ENCODE data around the gene MTX2. TPM values are rescaled to one million over a fixed set of nuclear protein-coding genes. Genes with fewer than 3 reads are reported as not detected.

Gene MTX2
- total RNA-seq, 1 experiment from 2014 or later, result 30.8 TPM

DNA sequence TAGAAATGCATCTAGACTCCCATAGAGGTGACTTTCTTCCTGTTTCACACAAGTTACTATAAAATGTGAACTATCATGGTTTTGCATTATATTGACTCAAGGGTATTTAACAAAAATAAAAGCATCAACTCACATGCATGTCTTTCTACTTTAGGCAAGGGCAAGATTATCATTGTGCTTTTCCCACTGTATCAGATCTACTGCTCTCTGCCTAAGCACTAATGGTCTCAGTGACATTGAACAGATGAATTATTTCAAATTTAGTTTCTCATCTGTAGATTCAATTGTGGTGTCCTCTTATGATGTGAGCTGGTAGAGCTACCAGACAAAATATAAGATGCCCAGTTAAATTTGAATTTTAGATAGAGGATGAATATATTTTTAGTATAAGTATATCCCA, 113.9 kb downstream of the MTX2 start:
- Histone ChIP-seq H2BK5ac (ENCODE audit: insufficient read length, low read length) (no peak overlapping the region), H3K23me2 (ENCODE audit: insufficient read length, low read depth, low read length, poor library complexity, severe bottlenecking) (no peaks in the 10 kb centered on the region), H2AK5ac (ENCODE audit: insufficient read length, low read length) (no peak overlapping the region), H3K18ac (ENCODE audit: insufficient read length, low read depth, low read length) (no peak overlapping the region), H3K9ac (ENCODE audit: extremely low read depth, insufficient read length, low read length) (no peak overlapping the region), H3K4ac (ENCODE audit: low read depth, low read length) (no peak overlapping the region), H2AFZ (ENCODE audit: low read length) (no peak overlapping the region), H3T11ph (ENCODE audit: low read length) (no peak overlapping the region), H3K4me1 (ENCODE audit: insufficient read depth, low read length) (no peaks in the 10 kb centered on the region), H3K4me2 (ENCODE audit: insufficient read depth, insufficient read length, low read length) (no peak overlapping the region), H3K79me2 (ENCODE audit: insufficient read depth, low read length) (no peaks in the 10 kb centered on the region), H4K91ac (ENCODE audit: insufficient read length, low read depth, low read length) (no peak overlapping the region), H4K8ac (replicated peaks; ENCODE audit: insufficient read length, low read depth, low read length) (no peak overlapping the region), H3K14ac (ENCODE audit: insufficient read depth, low read length) (no peak overlapping the region), H3K9me3 (ENCODE audit: control insufficient read depth, low read depth, low read length) (no peaks in the 10 kb centered on the region), H2BK20ac (ENCODE audit: low read depth, low read length, poor library complexity, severe bottlenecking) (no peak overlapping the region), H2BK15ac (ENCODE audit: low read depth, low read length) (no peak overlapping the region), H3K23ac (ENCODE audit: insufficient read length, low read depth, low read length) (no peak overlapping the region), H3K56ac (ENCODE audit: insufficient read length, low read depth, low read length) (no peak overlapping the region), H3K27ac (ENCODE audit: insufficient read length, low read depth, low read length) (no peak overlapping the region), H3K27me3 (ENCODE audit: insufficient read depth, low read length) (no peaks in the 10 kb centered on the region), H3K79me1 (ENCODE audit: insufficient read depth, low read depth, low read length, poor library complexity, severe bottlenecking) (no peaks in the 10 kb centered on the region), H4K20me1 (ENCODE audit: control insufficient read depth, insufficient read depth, insufficient read length) (no peaks in the 10 kb centered on the region), H4K5ac (ENCODE audit: insufficient read length, low read depth, low read length) (no peak overlapping the region), H2BK12ac (ENCODE audit: insufficient read length, low read depth, low read length) (no peak overlapping the region), H2BK120ac (ENCODE audit: low read depth, low read length, poor library complexity, severe bottlenecking) (no peak overlapping the region)
- Mint-ChIP-seq H3K27me3 (ENCODE audit: low read depth) (no peaks in the 10 kb centered on the region; the same call in none of the 2 replicates), H3K4me1 (peaks cover 4% of the 10 kb centered on the region in 2 experiments; a peak in 1 of 4 replicates), H3K36me3 (ENCODE audit: insufficient read depth in 1 of 3, low read depth in 3 of 3) (peaks cover 4 to 11% (median 5%) of the 10 kb centered on the region in 3 experiments; a peak in 5 of 7 replicates), H3K9me3 (peaks cover 4 to 11% of the 10 kb centered on the region in 2 experiments), H3K27ac (no peak overlapping the region), H3K4me3 (no peak overlapping the region)
- TF ChIP-seq, protein P1, sequence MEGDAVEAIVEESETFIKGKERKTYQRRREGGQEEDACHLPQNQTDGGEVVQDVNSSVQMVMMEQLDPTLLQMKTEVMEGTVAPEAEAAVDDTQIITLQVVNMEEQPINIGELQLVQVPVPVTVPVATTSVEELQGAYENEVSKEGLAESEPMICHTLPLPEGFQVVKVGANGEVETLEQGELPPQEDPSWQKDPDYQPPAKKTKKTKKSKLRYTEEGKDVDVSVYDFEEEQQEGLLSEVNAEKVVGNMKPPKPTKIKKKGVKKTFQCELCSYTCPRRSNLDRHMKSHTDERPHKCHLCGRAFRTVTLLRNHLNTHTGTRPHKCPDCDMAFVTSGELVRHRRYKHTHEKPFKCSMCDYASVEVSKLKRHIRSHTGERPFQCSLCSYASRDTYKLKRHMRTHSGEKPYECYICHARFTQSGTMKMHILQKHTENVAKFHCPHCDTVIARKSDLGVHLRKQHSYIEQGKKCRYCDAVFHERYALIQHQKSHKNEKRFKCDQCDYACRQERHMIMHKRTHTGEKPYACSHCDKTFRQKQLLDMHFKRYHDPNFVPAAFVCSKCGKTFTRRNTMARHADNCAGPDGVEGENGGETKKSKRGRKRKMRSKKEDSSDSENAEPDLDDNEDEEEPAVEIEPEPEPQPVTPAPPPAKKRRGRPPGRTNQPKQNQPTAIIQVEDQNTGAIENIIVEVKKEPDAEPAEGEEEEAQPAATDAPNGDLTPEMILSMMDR (conservative IDR thresholded peaks at IDR 0.05), result no peak
- DNase-seq, result no peak
